ENCODE data around the gene SLU7.

SLU7 gene
- long read RNA-seq, transcript SLU7-201 (16 exons, 3,793 nt) = major isoform, 16 of 280 reads
- long read RNA-seq, partial matches to known transcripts = 253 of 280 reads
- long read RNA-seq, other reads (novel, unspliced or antisense) = 11 of 280 reads

DNA sequence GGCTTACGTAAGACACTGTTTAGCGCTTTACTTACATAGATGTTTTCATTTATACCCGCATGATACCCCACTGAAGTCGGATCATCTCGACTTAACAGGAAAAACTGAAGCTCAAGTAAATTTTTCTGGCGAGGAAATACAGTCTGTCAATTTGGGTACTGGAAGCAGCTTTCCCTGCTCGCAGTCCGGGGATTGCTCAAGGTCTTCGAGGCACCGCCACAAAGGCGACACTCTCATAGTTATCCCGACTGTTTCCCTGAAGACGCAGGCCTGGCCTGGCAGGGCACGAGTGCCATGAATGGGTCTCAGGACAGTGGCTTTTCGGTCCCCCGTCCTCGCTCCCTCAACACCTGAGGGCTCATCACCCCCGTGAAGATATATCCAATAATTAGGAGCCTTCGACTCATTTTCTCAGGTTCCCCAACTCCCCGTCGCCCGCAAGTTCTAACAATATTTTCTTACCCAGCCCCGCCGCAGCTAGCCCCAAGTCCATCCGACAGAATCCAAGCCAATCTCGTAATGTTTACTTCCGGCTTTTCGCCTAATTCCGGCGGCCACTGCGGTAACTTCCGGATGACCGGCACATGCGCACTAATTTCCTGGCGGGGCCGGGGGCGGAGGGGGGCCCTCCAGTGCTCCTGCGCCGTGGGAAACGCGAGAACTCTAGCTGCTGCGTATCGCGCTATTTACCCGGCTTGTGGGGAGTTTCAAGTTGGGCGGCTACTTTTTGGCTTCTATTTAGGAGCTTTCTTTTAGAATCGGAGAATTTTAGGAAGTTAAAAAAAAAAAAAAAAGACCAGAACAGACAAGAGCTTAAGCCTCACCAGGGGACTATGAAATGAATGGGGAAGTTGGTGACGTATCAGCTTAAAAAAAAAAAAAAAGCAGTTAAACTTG lies at the start of gene SLU7:
Gene SLU7, minus strand, starts transcription at position 521 of the 897 bp plus-strand sequence. CDS start 3,787 bp downstream, outside the sequence.
- DNase-seq (ENCODE audit: low read depth in 1 of 2, low spot score in 1 of 2) = peak; percentile 78 to 94
- Histone ChIP-seq H3K4me3 (replicated peaks; ENCODE audit: insufficient read depth, low read length) (peak within 1 kb of the TSS; percentile 95), H3K27ac (replicated peaks) (peak within 1 kb of the TSS; percentile 84), H3K27me3 (ENCODE audit: insufficient read depth, poor library complexity, severe bottlenecking) (no peaks in the 10 kb centered on the region)
- TF ChIP-seq SPI1 (IDR thresholded peaks at IDR 0.05; ENCODE audit: borderline replicate concordance, low read depth) = no peak
- TF ChIP-seq, protein P1, sequence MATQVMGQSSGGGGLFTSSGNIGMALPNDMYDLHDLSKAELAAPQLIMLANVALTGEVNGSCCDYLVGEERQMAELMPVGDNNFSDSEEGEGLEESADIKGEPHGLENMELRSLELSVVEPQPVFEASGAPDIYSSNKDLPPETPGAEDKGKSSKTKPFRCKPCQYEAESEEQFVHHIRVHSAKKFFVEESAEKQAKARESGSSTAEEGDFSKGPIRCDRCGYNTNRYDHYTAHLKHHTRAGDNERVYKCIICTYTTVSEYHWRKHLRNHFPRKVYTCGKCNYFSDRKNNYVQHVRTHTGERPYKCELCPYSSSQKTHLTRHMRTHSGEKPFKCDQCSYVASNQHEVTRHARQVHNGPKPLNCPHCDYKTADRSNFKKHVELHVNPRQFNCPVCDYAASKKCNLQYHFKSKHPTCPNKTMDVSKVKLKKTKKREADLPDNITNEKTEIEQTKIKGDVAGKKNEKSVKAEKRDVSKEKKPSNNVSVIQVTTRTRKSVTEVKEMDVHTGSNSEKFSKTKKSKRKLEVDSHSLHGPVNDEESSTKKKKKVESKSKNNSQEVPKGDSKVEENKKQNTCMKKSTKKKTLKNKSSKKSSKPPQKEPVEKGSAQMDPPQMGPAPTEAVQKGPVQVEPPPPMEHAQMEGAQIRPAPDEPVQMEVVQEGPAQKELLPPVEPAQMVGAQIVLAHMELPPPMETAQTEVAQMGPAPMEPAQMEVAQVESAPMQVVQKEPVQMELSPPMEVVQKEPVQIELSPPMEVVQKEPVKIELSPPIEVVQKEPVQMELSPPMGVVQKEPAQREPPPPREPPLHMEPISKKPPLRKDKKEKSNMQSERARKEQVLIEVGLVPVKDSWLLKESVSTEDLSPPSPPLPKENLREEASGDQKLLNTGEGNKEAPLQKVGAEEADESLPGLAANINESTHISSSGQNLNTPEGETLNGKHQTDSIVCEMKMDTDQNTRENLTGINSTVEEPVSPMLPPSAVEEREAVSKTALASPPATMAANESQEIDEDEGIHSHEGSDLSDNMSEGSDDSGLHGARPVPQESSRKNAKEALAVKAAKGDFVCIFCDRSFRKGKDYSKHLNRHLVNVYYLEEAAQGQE (IDR thresholded peaks at IDR 0.05; ENCODE audit: insufficient replicate concordance, low read depth) = peak; percentile 65
- TF ChIP-seq GABPA (IDR thresholded peaks at IDR 0.05; ENCODE audit: low read depth) = peak; percentile 75
- TF ChIP-seq, protein P2, sequence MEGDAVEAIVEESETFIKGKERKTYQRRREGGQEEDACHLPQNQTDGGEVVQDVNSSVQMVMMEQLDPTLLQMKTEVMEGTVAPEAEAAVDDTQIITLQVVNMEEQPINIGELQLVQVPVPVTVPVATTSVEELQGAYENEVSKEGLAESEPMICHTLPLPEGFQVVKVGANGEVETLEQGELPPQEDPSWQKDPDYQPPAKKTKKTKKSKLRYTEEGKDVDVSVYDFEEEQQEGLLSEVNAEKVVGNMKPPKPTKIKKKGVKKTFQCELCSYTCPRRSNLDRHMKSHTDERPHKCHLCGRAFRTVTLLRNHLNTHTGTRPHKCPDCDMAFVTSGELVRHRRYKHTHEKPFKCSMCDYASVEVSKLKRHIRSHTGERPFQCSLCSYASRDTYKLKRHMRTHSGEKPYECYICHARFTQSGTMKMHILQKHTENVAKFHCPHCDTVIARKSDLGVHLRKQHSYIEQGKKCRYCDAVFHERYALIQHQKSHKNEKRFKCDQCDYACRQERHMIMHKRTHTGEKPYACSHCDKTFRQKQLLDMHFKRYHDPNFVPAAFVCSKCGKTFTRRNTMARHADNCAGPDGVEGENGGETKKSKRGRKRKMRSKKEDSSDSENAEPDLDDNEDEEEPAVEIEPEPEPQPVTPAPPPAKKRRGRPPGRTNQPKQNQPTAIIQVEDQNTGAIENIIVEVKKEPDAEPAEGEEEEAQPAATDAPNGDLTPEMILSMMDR (IDR thresholded peaks at IDR 0.05; ENCODE audit: insufficient read depth, low read length) = no peak
- TF ChIP-seq POLR2AphosphoS5 (IDR thresholded peaks at IDR 0.05; ENCODE audit: low read depth) = peak; percentile 85; the same call in 1 of the 2 replicates

DNA sequence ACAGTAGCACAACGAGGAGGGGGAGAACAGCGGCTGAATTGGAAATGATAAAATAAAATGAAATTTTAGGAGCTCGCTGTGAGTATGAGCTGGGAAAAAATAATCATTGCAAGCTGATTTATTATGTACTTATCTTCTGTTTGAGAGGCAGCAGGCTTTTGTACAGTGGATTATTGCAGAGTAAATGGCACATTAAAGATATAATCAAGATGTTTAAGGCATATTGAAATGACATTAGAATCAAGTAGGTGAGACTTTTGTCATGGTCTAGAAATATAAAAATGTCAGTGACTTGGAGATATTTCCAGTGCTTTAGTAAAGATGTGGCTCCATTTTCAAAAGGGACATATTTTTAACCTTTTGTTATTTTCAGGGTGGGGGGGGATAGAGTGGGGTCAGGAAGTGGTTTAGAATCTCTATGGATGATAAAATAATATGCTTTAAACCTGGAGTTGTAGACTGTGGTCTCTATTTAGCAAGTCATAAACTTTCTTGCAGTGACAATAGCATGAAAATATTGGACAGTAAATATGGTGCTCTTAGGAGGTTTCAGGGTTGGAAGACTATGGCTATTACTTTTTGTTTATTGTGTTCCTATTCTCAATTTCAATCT lies 49.6 kb upstream of the SLU7 start:
- DNase-seq (ENCODE audit: low read depth in 1 of 2, low spot score in 1 of 2) = no peak
- H3K4me3 ChIP-seq (replicated peaks; ENCODE audit: insufficient read depth, low read length) = no peak overlapping the region
- TF ChIP-seq, protein P1 (IDR thresholded peaks at IDR 0.05; ENCODE audit: insufficient replicate concordance, low read depth) = no peak
- TF ChIP-seq, protein P2 (IDR thresholded peaks at IDR 0.05; ENCODE audit: insufficient read depth, low read length) = no peak
- no peak for TF ChIP-seq SPI1 (IDR thresholded peaks at IDR 0.05; ENCODE audit: borderline replicate concordance, low read depth)
- TF ChIP-seq POLR2AphosphoS5 (IDR thresholded peaks at IDR 0.05; ENCODE audit: low read depth) = no peak
- no peak for TF ChIP-seq GABPA (IDR thresholded peaks at IDR 0.05; ENCODE audit: low read depth)
- H3K27ac ChIP-seq (replicated peaks) = peak overlapping the region; percentile 78
- H3K27me3 ChIP-seq (ENCODE audit: insufficient read depth, poor library complexity, severe bottlenecking) = no peaks in the 10 kb centered on the region

DNA sequence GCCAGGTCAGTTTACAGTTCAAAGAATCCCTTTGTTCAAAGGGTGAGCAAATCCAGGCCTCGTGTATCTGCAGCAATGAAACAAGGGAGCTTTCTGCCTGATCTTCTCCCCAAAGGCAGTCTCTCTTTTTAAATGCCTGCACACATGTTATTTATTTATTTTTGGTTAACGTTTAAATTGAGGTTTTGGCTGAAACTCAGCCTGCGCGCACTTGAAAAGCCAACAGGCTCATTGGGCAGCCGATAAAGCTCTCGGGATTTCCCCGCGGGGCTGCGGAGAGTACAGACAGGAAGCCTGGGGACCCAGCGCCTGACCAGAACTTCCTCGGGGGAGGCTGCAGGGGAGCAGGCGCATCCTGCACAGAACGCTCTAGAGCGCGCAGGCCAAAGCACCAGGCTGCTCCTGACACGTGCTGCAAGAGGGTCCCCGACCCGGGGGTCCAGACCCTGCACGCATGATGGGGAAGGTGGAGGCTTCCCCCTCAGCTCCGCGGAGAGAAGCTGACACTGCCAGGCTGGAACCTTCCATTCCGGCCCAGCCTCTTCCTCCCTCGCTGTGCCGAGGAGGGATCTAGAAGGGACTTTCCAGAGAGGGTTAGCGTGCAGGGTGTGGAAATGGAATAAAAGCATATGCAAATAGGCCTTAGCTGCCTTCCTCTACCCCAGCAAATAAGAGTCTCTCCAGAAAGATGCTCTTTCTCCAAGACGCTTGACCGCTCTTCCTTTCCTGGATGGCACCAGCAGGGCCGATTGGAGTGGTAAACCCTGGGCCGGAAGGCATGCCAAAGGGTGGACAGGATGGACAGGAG lies 48.9 kb upstream of the SLU7 start:
- H3K27ac ChIP-seq (replicated peaks) = peak overlapping the region; percentile 78
- no peaks in the 10 kb centered on the region for H3K27me3 ChIP-seq (ENCODE audit: insufficient read depth, poor library complexity, severe bottlenecking)
- DNase-seq (ENCODE audit: low read depth in 1 of 2, low spot score in 1 of 2) = peak in 1 of 2 experiments; percentile 88
- TF ChIP-seq SPI1 (IDR thresholded peaks at IDR 0.05; ENCODE audit: borderline replicate concordance, low read depth) = no peak
- TF ChIP-seq, protein P1 (IDR thresholded peaks at IDR 0.05; ENCODE audit: insufficient replicate concordance, low read depth) = no peak
- 0 out of 2 replicates have a peak, but pooled peaks have one; percentile 25 for TF ChIP-seq GABPA (IDR thresholded peaks at IDR 0.05; ENCODE audit: low read depth)
- TF ChIP-seq, protein P2 (IDR thresholded peaks at IDR 0.05; ENCODE audit: insufficient read depth, low read length) = no peak
- TF ChIP-seq POLR2AphosphoS5 (IDR thresholded peaks at IDR 0.05; ENCODE audit: low read depth) = peak; percentile 87
- peak overlapping the region; percentile 22 for H3K4me3 ChIP-seq (replicated peaks; ENCODE audit: insufficient read depth, low read length)
